Kidney epithelial cell (primary cell): ENCODE measurements around the gene TMEM106C. TPM values are rescaled to one million over a fixed set of nuclear protein-coding genes. Genes with fewer than 3 reads are reported as not detected.

Experiments used
- DNase-seq: peaks from one replicate; pipeline ENCODE4 v3.0.0-alpha.2; 2010; ENCODE audit warnings: low read depth
- H3K27me3 ChIP-seq: 2 replicates; pipeline ENCODE4 v1.6.0; 2011; ENCODE audit warnings: low read length; ENCODE audit not compliant: control insufficient read depth, insufficient read depth
- H3K36me3 ChIP-seq: 2 replicates; pipeline ENCODE4 v1.5.1; 2011; ENCODE audit warnings: low read length; ENCODE audit not compliant: control insufficient read depth, insufficient read depth
- H3K4me3 ChIP-seq: 2 replicates; pipeline ENCODE4 v1.5.1; 2011; ENCODE audit warnings: low read depth, mild to moderate bottlenecking, control low read depth, low read length
- total RNA-seq: library from RNA; depleted of rRNA; stranded (reverse); fragments of >200 nt; gene quantifications from 2 replicates; pipeline ENCODE4 v1.2.3, GENCODE V29; 2015
- TF ChIP-seq, protein P1 (sequence below): IDR thresholded peaks from 2 replicates; pipeline ENCODE4 v1.5.1; 2011; ENCODE audit warnings: mild to moderate bottlenecking, moderate library complexity, low read length, control low read depth, inconsistent platforms; ENCODE audit not compliant: insufficient read depth, poor library complexity, severe bottlenecking

Gene TMEM106C
- total RNA-seq, 1 donor from 2014 or later, result 133 TPM

DNA sequence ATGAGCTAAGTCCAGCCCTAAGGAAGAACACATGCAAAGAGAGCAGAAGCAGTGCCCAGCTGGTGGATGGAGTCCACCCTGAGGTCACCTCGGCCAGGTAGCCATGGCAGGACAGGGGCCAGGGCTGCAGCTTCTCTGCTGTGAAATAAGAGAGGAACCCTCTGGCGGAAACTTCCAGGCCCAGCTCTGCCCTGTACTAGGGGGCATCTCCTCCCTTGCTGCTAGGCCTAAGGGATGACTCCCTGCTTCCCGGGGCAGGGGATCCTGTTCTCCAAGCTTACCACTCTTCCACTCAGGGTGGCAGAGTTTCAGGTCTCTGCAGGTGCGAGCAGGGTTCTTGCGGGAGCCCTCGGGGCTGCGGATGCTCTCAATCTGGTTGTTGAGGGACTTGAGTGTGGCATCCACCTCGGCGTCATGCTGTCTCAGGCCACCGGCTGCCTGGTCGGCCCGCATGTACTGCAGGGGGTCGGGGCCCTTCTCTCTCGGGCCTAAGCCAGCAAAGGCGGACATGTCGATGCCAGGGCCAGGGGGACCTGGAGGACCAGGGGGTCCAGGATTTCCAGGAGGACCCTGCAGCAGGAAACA, 11.7 kb downstream of the TMEM106C start:
- no peak for DNase-seq
- H3K36me3 ChIP-seq, result no peaks in the 10 kb centered on the region
- H3K27me3 ChIP-seq, result peaks cover 12% of the 10 kb centered on the region
- TF ChIP-seq, protein P1, sequence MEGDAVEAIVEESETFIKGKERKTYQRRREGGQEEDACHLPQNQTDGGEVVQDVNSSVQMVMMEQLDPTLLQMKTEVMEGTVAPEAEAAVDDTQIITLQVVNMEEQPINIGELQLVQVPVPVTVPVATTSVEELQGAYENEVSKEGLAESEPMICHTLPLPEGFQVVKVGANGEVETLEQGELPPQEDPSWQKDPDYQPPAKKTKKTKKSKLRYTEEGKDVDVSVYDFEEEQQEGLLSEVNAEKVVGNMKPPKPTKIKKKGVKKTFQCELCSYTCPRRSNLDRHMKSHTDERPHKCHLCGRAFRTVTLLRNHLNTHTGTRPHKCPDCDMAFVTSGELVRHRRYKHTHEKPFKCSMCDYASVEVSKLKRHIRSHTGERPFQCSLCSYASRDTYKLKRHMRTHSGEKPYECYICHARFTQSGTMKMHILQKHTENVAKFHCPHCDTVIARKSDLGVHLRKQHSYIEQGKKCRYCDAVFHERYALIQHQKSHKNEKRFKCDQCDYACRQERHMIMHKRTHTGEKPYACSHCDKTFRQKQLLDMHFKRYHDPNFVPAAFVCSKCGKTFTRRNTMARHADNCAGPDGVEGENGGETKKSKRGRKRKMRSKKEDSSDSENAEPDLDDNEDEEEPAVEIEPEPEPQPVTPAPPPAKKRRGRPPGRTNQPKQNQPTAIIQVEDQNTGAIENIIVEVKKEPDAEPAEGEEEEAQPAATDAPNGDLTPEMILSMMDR, result no peak
- no peak overlapping the region for H3K4me3 ChIP-seq

GRCh38 chr12:47975816-47976215, 12.4 kb downstream of the TMEM106C start:
- no peak overlapping the region for H3K4me3 ChIP-seq
- H3K27me3 ChIP-seq, result peaks cover 12% of the 10 kb centered on the region
- DNase-seq, result no peak
- TF ChIP-seq, protein P1, result no peak
- H3K36me3 ChIP-seq, result no peaks in the 10 kb centered on the region

DNA sequence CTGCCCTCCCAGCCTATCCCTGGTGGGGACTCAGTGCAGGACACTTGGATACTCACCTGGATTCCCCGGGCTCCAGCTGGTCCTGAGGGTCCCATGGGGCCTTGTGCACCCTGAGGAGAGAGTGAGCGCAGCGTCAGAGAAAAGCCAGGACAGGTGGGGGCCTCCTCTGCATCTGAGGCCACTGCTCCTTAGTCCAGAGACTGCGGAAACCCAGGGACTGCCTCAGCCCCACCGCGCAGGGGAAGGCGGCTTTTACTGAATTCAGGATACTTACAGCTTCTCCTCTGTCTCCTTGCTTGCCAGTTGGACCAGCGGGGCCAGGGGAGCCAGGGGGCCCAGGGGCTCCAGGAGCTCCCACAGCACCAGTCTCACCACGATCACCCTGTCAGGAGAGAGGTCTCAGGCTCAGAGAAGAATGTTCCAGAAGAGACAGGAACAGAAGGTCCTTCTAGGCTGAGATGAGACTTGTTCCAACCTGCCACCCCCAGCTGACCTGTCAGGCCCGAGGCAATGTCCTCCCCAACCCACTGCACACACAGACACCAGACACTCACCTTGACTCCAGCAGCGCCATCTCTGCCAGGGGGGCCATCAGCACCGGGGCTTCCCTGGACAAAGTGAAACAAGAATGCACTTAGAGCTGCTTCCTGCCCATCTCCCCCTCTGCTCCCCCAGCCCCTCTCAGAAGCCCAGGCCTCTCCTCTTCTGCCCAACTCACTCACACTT, 13.8 kb downstream of the TMEM106C start:
- no peak for DNase-seq
- no peaks in the 10 kb centered on the region for H3K36me3 ChIP-seq
- H3K27me3 ChIP-seq, result peaks cover 14% of the 10 kb centered on the region
- no peak overlapping the region for H3K4me3 ChIP-seq
- TF ChIP-seq, protein P1, result no peak

DNA sequence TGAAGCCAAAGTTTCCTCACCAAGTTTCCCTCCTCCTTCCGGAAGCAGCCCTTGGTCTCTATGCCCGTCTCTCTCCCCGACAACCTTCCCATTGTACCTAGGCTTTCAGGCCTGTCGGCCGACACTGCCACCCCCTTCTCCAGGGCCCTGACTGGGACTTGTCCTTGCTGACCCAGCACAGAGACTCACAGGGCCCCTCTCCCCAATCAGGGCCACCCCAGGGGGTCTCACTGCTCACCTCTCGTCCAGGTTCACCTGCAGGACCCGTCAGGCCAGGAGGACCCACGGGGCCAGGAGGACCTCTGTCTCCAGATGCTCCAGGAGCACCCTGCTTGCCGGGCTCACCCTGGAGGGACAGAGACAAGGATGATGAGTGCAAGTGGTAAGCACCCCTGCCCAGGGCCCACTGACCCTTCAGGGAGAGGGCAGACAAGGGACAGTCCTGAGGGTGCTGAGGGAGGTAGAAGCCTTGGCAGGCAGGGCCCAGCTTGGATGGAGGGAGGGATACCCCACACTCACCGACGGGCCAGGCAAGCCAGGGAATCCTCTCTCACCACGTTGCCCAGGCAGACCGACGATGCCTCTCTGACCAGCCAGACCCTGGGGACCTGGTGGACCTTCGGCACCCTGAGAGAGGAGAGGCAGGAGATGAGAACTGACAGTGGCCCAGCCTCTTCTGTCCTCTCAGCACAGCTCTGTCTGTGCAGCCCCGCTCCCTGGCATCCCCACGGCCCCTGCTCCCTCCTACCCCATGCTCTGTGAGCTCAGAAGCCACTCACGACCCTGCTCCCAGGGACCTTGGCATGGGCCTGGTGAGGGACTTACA, 14.6 kb downstream of the TMEM106C start:
- TF ChIP-seq, protein P1, result no peak
- Histone ChIP-seq H3K36me3 (no peaks in the 10 kb centered on the region), H3K4me3 (no peak overlapping the region), H3K27me3 (peaks cover 14% of the 10 kb centered on the region)
- DNase-seq, result no peak

- DNase-seq, result no peak
- Histone ChIP-seq H3K36me3 (no peaks in the 10 kb centered on the region), H3K27me3 (peaks cover 16% of the 10 kb centered on the region), H3K4me3 (no peak overlapping the region)
- TF ChIP-seq, protein P1, result no peak
Observed at GRCh38 chr12:47978598-47978873, 15.1 kb downstream of the TMEM106C start.
